ENCODE measurements around the gene PIM1.
"Not testable (repeated sequence)": the region's sequence is repeated elsewhere in the genome, so short reads cannot be mapped to it uniquely, and the experiment has no call there.

The PIM1 gene

DNA sequence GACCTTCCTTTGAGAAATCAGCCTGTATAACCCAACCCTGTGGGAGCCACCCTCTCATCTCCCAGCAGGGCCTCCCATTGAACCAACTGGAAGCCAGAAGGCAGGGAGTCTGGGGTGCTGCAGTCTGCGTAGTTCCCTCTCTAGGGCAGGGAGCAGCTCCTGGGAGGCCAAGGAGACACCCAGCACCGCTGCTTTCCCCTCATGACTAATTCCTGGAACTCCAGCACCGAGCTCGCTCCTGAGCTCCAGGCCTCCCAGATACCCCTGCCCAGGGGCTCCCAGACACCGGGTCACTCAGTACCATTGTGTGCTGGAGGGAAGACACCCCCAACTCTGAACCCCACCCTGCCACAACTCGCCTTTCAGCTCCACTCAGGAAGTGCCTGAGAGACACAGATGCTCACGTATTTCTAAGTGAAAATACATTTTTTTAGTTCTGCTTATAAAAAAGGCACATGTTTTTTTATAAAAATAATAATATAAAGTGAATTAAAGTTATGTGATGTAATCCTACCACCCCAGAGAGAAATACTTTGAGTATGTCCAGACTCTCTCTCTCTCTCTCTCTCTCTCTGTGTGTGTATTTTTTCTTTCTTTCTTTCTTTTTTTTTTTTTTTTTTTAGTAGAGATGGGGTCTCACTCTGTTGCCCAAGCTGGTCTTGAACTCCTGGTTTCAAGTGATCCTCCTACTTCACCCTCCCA lies 17.5 kb downstream of the PIM1 start:
- Histone ChIP-seq H3K27me3 (ENCODE audit: insufficient read depth, low read length) (no peaks in the 10 kb centered on the region), H3K4me3 (ENCODE audit: low read length) (no peak overlapping the region), H3K9ac (ENCODE audit: low read depth, low read length) (no peak overlapping the region), H3K36me3 (ENCODE audit: insufficient read depth, low read depth, low read length) (no peaks in the 10 kb centered on the region), H3K27ac (ENCODE audit: low read length) (no peak overlapping the region), H3K4me1 (ENCODE audit: insufficient read depth, low read length) (no peaks in the 10 kb centered on the region), H3K9me3 (ENCODE audit: insufficient read depth, low read depth, low read length) (no peaks in the 10 kb centered on the region)

DNA sequence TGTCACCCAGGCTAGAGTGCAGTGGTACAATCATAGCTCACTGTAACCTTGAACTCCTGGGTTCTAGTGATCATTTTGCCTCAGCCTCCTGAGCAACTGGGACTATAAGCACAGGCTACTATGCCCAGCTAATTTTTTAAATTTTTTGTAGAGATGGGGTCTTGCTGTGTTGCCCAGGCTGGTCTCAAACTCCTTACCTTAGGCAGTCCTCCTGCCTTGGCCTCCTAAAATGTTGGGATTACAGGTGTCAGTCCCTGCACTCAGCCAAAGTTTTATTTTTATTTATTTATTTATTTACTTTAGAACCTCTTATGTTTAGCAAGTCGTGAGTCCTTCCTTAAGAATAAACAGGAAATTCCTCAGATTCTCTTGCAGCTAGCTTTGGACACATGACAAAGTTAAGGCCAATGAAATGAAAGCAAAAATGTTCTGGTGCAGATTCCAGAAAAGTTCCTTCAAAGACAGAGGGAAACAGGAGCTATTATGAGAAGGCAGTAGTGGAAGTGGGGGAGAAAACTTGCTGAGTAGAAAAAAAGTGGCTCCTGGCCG lies 19.1 kb downstream of the PIM1 start:
- Histone ChIP-seq H3K27ac (ENCODE audit: low read length) (no peak overlapping the region), H3K36me3 (ENCODE audit: insufficient read depth, low read depth, low read length) (no peaks in the 10 kb centered on the region), H3K4me1 (ENCODE audit: insufficient read depth, low read length) (no peaks in the 10 kb centered on the region), H3K9me3 (ENCODE audit: insufficient read depth, low read depth, low read length) (no peaks in the 10 kb centered on the region), H3K9ac (ENCODE audit: low read depth, low read length) (no peak overlapping the region), H3K4me3 (ENCODE audit: low read length) (no peak overlapping the region), H3K27me3 (ENCODE audit: insufficient read depth, low read length) (no peaks in the 10 kb centered on the region)

GRCh38 chr6:37190159-37190535 lies 20.2 kb downstream of the PIM1 start:
- no peak overlapping the region for H3K4me3 ChIP-seq (ENCODE audit: low read length)
- no peak overlapping the region for H3K9ac ChIP-seq (ENCODE audit: low read depth, low read length)
- H3K4me1 ChIP-seq (ENCODE audit: insufficient read depth, low read length) = no peaks in the 10 kb centered on the region
- no peaks in the 10 kb centered on the region for H3K36me3 ChIP-seq (ENCODE audit: insufficient read depth, low read depth, low read length)
- H3K27ac ChIP-seq (ENCODE audit: low read length) = no peak overlapping the region
- no peaks in the 10 kb centered on the region for H3K9me3 ChIP-seq (ENCODE audit: insufficient read depth, low read depth, low read length)
- H3K27me3 ChIP-seq (ENCODE audit: insufficient read depth, low read length) = no peaks in the 10 kb centered on the region

DNA sequence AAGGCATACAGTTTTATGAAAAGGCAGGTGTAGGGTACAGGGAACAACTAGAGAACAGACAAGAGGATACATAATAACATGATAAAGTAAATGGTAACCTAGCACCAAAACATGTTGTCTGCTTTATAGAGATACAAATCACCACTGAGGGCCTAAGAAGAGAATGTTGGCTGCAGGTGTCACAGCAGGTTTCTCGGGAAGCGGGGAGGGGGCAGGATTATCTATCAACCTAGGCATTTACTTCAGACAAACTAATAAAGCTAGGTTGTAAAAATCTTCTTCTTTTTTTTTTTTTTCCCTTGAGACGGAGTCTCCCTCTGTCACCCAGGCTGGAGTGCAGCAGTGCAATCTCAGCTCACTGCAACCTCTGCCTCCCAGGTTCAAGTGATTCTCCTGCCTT lies 22.7 kb downstream of the PIM1 start:
- H3K4me3 ChIP-seq (ENCODE audit: low read length) = no peak overlapping the region
- H3K27me3 ChIP-seq (ENCODE audit: insufficient read depth, low read length) = no peaks in the 10 kb centered on the region
- H3K4me1 ChIP-seq (ENCODE audit: insufficient read depth, low read length) = no peaks in the 10 kb centered on the region
- H3K27ac ChIP-seq (ENCODE audit: low read length) = no peak overlapping the region
- H3K9me3 ChIP-seq (ENCODE audit: insufficient read depth, low read depth, low read length) = no peaks in the 10 kb centered on the region
- no peaks in the 10 kb centered on the region for H3K36me3 ChIP-seq (ENCODE audit: insufficient read depth, low read depth, low read length)
- no peak overlapping the region for H3K9ac ChIP-seq (ENCODE audit: low read depth, low read length)

- H3K9me3 ChIP-seq (ENCODE audit: insufficient read depth, low read depth, low read length); H3K36me3 ChIP-seq (ENCODE audit: insufficient read depth, low read depth, low read length); H3K4me1 ChIP-seq (ENCODE audit: insufficient read depth, low read length); H3K27ac ChIP-seq (ENCODE audit: low read length); H3K27me3 ChIP-seq (ENCODE audit: insufficient read depth, low read length); H3K4me3 ChIP-seq (ENCODE audit: low read length); H3K9ac ChIP-seq (ENCODE audit: low read depth, low read length): not testable (repeated sequence)
These were observed 24.9 kb downstream of the PIM1 start for GRCh38 chr6:37194886-37195285.

- not testable (repeated sequence) for H3K9ac ChIP-seq (ENCODE audit: low read depth, low read length); H3K27ac ChIP-seq (ENCODE audit: low read length); H3K27me3 ChIP-seq (ENCODE audit: insufficient read depth, low read length); H3K4me3 ChIP-seq (ENCODE audit: low read length); H3K36me3 ChIP-seq (ENCODE audit: insufficient read depth, low read depth, low read length); H3K9me3 ChIP-seq (ENCODE audit: insufficient read depth, low read depth, low read length); H3K4me1 ChIP-seq (ENCODE audit: insufficient read depth, low read length)
These were observed 26.5 kb downstream of the PIM1 start for GRCh38 chr6:37196451-37196850.

- no peaks in the 10 kb centered on the region for H3K36me3 ChIP-seq (ENCODE audit: insufficient read depth, low read depth, low read length)
These were observed 30.1 kb downstream of the PIM1 start for GRCh38 chr6:37200085-37200484.

GRCh38 chr6:37201726-37202125 lies 31.8 kb downstream of the PIM1 start:
- no peaks in the 10 kb centered on the region for H3K9me3 ChIP-seq (ENCODE audit: insufficient read depth, low read depth, low read length)
- H3K36me3 ChIP-seq (ENCODE audit: insufficient read depth, low read depth, low read length) = no peaks in the 10 kb centered on the region
- H3K27me3 ChIP-seq (ENCODE audit: insufficient read depth, low read length) = no peaks in the 10 kb centered on the region
- no peak overlapping the region for H3K9ac ChIP-seq (ENCODE audit: low read depth, low read length)
- no peak overlapping the region for H3K4me3 ChIP-seq (ENCODE audit: low read length)
- no peaks in the 10 kb centered on the region for H3K4me1 ChIP-seq (ENCODE audit: insufficient read depth, low read length)
- H3K27ac ChIP-seq (ENCODE audit: low read length) = no peak overlapping the region

More at GRCh38 chr6:37200085-37200484, 30.1 kb downstream of the PIM1 start:
- H3K4me1 ChIP-seq (ENCODE audit: insufficient read depth, low read length) = no peaks in the 10 kb centered on the region
- H3K27me3 ChIP-seq (ENCODE audit: insufficient read depth, low read length) = no peaks in the 10 kb centered on the region
- no peaks in the 10 kb centered on the region for H3K9me3 ChIP-seq (ENCODE audit: insufficient read depth, low read depth, low read length)
- H3K27ac ChIP-seq (ENCODE audit: low read length) = no peak overlapping the region
- no peak overlapping the region for H3K9ac ChIP-seq (ENCODE audit: low read depth, low read length)
- no peak overlapping the region for H3K4me3 ChIP-seq (ENCODE audit: low read length)

GRCh38 chr6:37202788-37203491 lies 33.0 kb downstream of the PIM1 start:
- Histone ChIP-seq H3K4me1 (ENCODE audit: insufficient read depth, low read length) (no peaks in the 10 kb centered on the region), H3K36me3 (ENCODE audit: insufficient read depth, low read depth, low read length) (no peaks in the 10 kb centered on the region), H3K27ac (ENCODE audit: low read length) (no peak overlapping the region), H3K4me3 (ENCODE audit: low read length) (no peak overlapping the region), H3K9ac (ENCODE audit: low read depth, low read length) (no peak overlapping the region), H3K9me3 (ENCODE audit: insufficient read depth, low read depth, low read length) (no peaks in the 10 kb centered on the region), H3K27me3 (ENCODE audit: insufficient read depth, low read length) (no peaks in the 10 kb centered on the region)

DNA sequence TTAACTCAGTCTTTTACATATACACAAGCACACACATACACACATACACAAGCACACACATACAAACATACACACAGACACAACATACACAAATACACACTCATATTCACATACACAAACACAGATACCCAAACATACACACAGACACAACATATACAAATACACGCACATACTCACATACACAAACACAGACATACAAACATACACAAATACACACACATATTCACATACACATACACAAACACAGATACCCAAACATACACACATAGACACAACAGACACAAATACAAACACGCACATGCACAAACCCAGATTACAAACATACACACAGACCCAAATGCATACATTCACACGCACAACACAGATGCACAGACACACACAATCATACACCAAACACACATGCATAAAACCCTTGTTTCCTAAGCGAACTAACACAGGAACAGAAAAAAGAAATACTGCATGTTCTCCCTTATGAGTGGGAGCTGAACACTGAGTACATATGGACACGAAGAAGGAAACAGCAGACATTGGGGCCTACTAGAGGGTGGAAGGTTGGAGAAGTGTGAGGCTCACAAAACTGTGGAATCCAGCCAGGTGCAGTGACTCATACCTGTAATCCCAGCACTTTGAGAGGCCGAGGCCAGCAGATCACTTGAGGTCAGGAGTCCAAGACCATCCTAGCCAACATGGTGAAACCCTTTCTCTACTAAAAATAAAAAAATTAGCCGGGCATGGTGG lies 34.2 kb downstream of the PIM1 start:
- H3K4me3 ChIP-seq (ENCODE audit: low read length) = no peak overlapping the region
- H3K36me3 ChIP-seq (ENCODE audit: insufficient read depth, low read depth, low read length) = no peaks in the 10 kb centered on the region
- no peaks in the 10 kb centered on the region for H3K9me3 ChIP-seq (ENCODE audit: insufficient read depth, low read depth, low read length)
- H3K9ac ChIP-seq (ENCODE audit: low read depth, low read length) = no peak overlapping the region
- no peaks in the 10 kb centered on the region for H3K4me1 ChIP-seq (ENCODE audit: insufficient read depth, low read length)
- no peaks in the 10 kb centered on the region for H3K27me3 ChIP-seq (ENCODE audit: insufficient read depth, low read length)
- no peak overlapping the region for H3K27ac ChIP-seq (ENCODE audit: low read length)

DNA sequence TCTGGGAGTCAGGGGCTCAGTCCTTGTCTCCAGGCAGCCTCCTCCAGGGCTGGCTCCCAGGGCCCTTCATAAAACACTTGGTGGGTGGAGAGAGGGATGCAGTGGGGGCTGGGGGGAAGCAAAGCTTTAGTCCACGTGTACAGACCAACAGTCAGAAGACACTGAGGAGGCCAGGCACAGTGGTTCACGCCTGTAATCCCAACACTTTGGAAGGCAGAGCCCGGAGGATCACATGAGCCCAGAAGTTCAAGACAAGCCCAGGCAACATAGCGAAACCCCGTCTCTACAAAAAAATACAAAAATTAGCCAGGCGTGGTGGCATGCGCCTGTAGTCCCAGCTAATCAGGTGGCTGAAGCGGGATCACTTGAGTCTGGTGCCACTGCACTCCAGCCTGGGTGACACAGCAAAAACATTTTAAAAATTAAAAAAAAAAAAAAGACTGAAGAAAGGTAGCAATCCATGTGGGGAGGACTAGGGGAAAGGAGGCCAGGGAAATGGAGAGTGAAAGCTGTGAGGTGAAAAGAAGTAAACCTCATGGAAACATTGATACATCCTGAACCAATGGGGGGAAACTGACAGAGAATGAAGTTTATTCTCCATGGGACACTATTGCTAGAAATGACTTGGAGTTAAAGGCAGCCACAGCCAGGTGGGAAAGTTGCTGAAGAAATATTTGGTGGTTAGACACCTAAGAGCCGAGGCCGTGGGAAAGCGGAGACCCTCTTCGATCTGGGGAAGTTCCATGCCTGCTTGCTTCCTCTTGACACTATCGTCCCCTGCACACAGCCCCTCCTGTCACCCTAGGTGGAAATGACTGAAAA lies 35.4 kb downstream of the PIM1 start:
- Histone ChIP-seq H3K36me3 (ENCODE audit: insufficient read depth, low read depth, low read length) (no peaks in the 10 kb centered on the region), H3K9me3 (ENCODE audit: insufficient read depth, low read depth, low read length) (no peaks in the 10 kb centered on the region), H3K27me3 (ENCODE audit: insufficient read depth, low read length) (no peaks in the 10 kb centered on the region), H3K9ac (ENCODE audit: low read depth, low read length) (no peak overlapping the region), H3K27ac (ENCODE audit: low read length) (no peak overlapping the region), H3K4me3 (ENCODE audit: low read length) (no peak overlapping the region), H3K4me1 (ENCODE audit: insufficient read depth, low read length) (no peaks in the 10 kb centered on the region)
